ENCODE results near the gene SPATA3. TPM values are rescaled to one million over a fixed set of nuclear protein-coding genes. Genes with fewer than 3 reads are reported as not detected.
A peak's percentile ranks its signal among the peaks of the same experiment; 100 is the strongest.

Gene SPATA3
- total and polyA plus RNA-seq, 2 of the 13 experiments (the other 11 are each of a cell fraction or from before 2014, with no cell fraction given): not detected

DNA sequence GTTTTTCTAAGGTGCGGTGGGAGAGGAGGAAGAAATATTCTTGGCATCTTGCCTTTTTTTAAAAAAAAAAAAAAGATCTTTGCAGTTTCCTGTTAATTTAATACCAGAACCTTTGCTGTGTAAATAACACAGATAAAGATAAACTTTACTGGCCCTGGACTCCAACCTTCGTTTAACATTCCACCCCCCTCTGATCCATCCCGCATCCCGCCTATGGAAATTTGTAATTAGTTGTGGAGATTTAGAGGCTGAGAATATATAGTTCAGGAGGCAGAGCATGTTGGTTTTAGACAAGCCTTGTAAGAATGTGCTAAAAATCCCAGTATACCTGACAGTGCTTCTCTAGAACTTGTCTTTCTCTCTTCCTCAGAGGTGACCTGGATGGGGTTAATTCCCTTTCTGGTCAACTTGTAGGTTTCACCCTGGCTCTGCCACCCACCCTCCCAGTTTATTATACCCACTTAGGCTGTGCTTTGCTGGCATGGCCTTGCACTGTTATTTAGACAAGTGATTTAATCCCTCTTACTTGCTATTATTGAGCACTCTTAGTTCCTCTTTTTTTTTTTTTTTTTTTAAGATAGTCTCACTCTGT, 38.5 kb downstream of the SPATA3 start (continued):
- TF ChIP-seq, protein P1, sequence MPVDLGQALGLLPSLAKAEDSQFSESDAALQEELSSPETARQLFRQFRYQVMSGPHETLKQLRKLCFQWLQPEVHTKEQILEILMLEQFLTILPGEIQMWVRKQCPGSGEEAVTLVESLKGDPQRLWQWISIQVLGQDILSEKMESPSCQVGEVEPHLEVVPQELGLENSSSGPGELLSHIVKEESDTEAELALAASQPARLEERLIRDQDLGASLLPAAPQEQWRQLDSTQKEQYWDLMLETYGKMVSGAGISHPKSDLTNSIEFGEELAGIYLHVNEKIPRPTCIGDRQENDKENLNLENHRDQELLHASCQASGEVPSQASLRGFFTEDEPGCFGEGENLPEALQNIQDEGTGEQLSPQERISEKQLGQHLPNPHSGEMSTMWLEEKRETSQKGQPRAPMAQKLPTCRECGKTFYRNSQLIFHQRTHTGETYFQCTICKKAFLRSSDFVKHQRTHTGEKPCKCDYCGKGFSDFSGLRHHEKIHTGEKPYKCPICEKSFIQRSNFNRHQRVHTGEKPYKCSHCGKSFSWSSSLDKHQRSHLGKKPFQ (CRISPR knock-in tag; IDR thresholded peaks at IDR 0.05; ENCODE audit: insufficient replicate concordance): no peak
- TF ChIP-seq, protein P2, sequence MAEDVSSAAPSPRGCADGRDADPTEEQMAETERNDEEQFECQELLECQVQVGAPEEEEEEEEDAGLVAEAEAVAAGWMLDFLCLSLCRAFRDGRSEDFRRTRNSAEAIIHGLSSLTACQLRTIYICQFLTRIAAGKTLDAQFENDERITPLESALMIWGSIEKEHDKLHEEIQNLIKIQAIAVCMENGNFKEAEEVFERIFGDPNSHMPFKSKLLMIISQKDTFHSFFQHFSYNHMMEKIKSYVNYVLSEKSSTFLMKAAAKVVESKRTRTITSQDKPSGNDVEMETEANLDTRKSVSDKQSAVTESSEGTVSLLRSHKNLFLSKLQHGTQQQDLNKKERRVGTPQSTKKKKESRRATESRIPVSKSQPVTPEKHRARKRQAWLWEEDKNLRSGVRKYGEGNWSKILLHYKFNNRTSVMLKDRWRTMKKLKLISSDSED (CRISPR knock-in tag; IDR thresholded peaks at IDR 0.05): no peak
- TF ChIP-seq RXRB (CRISPR knock-in tag; IDR thresholded peaks at IDR 0.05; ENCODE audit: borderline replicate concordance) (peak; percentile 9; the same call in 1 of the 2 replicates), ZIK1 (CRISPR knock-in tag; IDR thresholded peaks at IDR 0.05; ENCODE audit: borderline replicate concordance, low read depth) (no peak), SAP130 (CRISPR knock-in tag; IDR thresholded peaks at IDR 0.05; ENCODE audit: low read depth) (peak; percentile 9; the same call in 1 of the 2 replicates), ZBTB33 (CRISPR knock-in tag; IDR thresholded peaks at IDR 0.05) (no peak), SP5 (CRISPR knock-in tag; IDR thresholded peaks at IDR 0.05; ENCODE audit: borderline replicate concordance, low read depth) (0 out of 2 replicates have a peak, but pooled peaks have one; percentile 15), POLR2G (IDR thresholded peaks at IDR 0.05; ENCODE audit: low read depth, low read length) (no peak), PPARG (CRISPR knock-in tag; conservative IDR thresholded peaks at IDR 0.05) (0 out of 2 replicates have a peak, but pooled peaks have one; percentile 48), ARID4A (CRISPR knock-in tag; IDR thresholded peaks at IDR 0.05; ENCODE audit: borderline replicate concordance) (peak; percentile 19; the same call in 1 of the 2 replicates), ZNF652 (CRISPR knock-in tag; IDR thresholded peaks at IDR 0.05; ENCODE audit: borderline replicate concordance, low read depth) (peak; percentile 80), GATAD2A (CRISPR knock-in tag; IDR thresholded peaks at IDR 0.05) (0 out of 2 replicates have a peak, but pooled peaks have one; percentile 38), SKI (IDR thresholded peaks at IDR 0.05; ENCODE audit: partially characterized antibody) (no peak), FOXP1 (IDR thresholded peaks at IDR 0.05) (no peak), FOXP1 (CRISPR knock-in tag; IDR thresholded peaks at IDR 0.05) (no peak), HMG20B (CRISPR knock-in tag; conservative IDR thresholded peaks at IDR 0.05) (no peak), ZFP37 (CRISPR knock-in tag; IDR thresholded peaks at IDR 0.05; ENCODE audit: borderline replicate concordance) (no peak)
- TF ChIP-seq, protein P3, sequence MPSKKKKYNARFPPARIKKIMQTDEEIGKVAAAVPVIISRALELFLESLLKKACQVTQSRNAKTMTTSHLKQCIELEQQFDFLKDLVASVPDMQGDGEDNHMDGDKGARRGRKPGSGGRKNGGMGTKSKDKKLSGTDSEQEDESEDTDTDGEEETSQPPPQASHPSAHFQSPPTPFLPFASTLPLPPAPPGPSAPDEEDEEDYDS (CRISPR knock-in tag; IDR thresholded peaks at IDR 0.05): peak; percentile 17; the same call in 1 of the 2 replicates
- TF ChIP-seq, protein P4, sequence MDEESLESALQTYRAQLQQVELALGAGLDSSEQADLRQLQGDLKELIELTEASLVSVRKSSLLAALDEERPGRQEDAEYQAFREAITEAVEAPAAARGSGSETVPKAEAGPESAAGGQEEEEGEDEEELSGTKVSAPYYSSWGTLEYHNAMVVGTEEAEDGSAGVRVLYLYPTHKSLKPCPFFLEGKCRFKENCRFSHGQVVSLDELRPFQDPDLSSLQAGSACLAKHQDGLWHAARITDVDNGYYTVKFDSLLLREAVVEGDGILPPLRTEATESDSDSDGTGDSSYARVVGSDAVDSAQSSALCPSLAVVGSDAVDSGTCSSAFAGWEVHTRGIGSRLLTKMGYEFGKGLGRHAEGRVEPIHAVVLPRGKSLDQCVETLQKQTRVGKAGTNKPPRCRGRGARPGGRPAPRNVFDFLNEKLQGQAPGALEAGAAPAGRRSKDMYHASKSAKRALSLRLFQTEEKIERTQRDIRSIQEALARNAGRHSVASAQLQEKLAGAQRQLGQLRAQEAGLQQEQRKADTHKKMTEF (CRISPR knock-in tag; IDR thresholded peaks at IDR 0.05): peak; percentile 29; the same call in 1 of the 2 replicates
